GM12864 (cell line): ENCODE results near the gene CIBAR2.

ENCODE experiments used
- DNase-seq: peaks from one replicate; pipeline ENCODE4 v3.0.0-alpha.2; 2011; ENCODE audit warnings: low read depth
- H3K4me3 ChIP-seq: 2 replicates; pipeline ENCODE4 v1.5.1; 2011; ENCODE audit warnings: mild to moderate bottlenecking, low read depth, low read length, control low read depth
- TF ChIP-seq, protein P1 (sequence below): IDR thresholded peaks from 2 replicates; pipeline ENCODE4 v1.5.1; 2011; ENCODE audit warnings: low read depth, mild to moderate bottlenecking, moderate library complexity, low read length, control low read depth, inconsistent platforms; ENCODE audit errors: missing control alignments

The CIBAR2 gene

DNA sequence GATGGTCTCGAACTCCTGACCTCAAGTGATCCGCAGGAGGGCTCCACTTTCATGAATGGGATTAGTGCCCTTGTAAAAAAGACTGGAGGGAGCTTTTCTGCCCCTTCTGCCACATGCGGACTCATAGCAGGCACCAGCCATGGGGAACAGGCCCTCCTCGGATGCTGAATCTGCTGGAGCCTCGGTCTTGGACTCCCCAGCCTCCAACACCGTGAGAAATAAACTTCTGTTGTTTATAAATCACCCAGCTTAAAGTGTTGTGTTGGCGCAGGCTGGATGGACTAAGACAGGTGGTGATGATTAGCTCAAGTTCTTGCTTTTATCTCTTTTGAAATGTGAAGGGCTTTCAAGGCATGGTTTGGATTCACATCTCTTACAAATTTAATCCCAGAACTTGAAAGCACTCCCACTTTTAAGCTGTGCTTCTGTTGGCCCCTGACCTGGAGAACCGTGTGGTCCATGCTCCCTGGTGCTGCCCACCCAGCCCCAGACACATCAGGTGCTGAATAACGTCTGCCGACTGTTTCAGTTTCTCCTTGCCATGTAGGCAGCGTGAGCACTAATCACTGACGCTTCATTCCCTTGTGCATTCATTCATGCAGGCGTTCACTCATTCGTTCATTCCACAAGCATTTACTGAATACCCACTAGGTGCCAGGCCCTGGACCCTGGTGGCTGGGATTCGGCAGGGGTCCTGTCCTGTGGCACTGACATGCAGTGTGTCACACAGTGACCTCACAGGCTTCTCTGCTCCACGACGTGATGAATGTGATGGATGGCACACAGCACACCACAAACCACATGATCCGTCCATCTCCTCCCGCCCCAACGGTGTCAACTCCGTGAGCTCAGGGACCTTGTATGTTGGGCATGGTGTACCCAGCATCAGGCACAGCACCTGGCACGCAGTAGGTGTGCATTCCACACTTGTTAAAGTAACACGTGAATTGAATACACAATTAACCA lies 8.9 kb downstream of the CIBAR2 start:
- no peak overlapping the region for H3K4me3 ChIP-seq
- TF ChIP-seq, protein P1, sequence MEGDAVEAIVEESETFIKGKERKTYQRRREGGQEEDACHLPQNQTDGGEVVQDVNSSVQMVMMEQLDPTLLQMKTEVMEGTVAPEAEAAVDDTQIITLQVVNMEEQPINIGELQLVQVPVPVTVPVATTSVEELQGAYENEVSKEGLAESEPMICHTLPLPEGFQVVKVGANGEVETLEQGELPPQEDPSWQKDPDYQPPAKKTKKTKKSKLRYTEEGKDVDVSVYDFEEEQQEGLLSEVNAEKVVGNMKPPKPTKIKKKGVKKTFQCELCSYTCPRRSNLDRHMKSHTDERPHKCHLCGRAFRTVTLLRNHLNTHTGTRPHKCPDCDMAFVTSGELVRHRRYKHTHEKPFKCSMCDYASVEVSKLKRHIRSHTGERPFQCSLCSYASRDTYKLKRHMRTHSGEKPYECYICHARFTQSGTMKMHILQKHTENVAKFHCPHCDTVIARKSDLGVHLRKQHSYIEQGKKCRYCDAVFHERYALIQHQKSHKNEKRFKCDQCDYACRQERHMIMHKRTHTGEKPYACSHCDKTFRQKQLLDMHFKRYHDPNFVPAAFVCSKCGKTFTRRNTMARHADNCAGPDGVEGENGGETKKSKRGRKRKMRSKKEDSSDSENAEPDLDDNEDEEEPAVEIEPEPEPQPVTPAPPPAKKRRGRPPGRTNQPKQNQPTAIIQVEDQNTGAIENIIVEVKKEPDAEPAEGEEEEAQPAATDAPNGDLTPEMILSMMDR = no peak
- DNase-seq = no peak

DNA sequence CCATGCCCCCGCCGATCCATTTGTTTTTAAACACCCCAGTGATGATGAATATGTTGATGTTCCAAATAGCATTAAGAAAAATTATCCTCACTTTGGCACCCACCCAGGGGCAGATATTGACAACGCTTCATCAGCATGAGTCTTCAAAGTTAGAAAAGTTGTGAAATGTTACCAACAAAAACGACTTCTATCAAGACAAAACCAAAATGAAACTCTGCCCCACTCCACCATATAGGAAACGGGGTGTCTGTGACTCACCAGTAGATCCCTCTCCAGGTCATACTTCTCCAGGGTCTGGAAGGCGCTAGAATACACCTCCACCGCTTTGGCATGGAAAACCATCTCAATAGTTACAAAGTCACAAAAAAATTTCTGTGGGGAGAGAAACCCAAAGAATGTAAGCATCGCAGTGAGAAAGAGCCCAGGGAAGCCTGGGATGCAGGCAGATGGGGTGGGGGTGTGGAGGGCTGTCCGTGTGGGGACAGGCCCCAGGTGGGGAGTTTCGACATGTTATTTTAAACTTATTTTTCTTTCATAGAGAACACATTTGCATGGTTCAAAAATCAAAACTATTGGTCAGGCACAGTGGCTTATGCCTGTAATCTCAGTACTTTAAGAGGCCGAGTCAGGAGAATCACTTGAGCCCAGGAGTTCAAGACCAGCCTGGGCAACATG lies 10.2 kb downstream of the CIBAR2 start:
- TF ChIP-seq, protein P1 = no peak
- no peak for DNase-seq
- no peak overlapping the region for H3K4me3 ChIP-seq

DNA sequence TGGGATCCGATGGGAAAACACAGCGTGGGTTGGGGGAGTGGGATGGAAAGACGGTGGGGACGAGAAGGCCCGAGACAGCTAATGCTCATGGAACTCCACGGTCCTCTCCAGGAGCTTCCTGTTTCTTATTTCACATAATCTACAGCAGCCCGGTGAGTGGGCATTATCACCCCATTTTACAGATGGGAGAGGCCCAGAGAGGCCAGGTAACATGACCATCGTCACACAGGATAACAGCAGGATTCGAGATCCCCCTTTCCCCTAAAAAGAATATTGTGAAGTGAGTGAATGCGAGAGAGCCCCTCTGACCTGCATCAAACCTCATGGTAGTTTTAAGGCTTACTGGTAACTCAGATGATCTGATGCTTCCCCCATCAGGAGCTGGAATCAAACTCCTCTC lies 12.0 kb downstream of the CIBAR2 start:
- TF ChIP-seq, protein P1 = no peak
- no peak overlapping the region for H3K4me3 ChIP-seq
- DNase-seq = no peak

DNA sequence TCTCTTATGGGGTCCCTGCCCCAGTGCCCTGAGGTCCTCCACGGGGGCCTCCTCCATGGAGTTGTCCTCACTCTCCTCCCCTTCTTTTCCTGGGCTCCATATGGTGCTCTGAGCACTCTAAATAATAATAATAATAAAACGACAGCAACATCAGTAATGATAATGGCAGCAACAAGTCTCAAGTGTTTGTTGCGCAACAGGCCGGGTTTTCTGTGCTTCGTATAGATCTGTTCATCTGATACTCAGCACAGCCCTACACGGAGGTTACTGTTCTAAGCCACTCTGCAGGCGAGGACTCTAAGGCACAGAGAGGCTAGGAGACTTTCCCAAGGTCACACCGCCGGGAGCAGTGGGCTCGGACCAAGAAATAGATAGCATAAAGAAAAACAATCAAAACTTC lies 13.7 kb downstream of the CIBAR2 start:
- no peak for DNase-seq
- TF ChIP-seq, protein P1 = no peak
- no peak overlapping the region for H3K4me3 ChIP-seq

DNA sequence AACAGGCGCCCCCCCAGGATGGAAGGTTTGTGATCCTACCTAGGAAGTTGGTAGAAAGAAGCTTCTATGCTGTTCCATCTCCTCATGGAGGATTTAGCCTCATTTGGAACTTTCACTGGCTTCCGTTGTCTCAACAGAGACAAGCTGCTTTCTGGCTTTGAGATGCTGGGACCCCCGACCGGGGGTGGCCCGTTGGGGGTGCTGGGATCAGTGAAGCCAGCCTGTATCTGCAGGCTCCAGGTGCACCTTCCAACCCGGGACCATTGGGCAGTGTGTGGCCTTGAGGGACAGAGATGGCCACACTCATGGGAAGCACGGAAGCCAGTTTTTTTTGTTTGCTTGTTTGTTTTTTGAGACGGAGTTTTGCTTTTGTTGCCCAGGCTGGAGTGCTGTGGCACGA lies 15.4 kb downstream of the CIBAR2 start:
- H3K4me3 ChIP-seq = no peak overlapping the region
- no peak for DNase-seq
- TF ChIP-seq, protein P1 = no peak

DNA sequence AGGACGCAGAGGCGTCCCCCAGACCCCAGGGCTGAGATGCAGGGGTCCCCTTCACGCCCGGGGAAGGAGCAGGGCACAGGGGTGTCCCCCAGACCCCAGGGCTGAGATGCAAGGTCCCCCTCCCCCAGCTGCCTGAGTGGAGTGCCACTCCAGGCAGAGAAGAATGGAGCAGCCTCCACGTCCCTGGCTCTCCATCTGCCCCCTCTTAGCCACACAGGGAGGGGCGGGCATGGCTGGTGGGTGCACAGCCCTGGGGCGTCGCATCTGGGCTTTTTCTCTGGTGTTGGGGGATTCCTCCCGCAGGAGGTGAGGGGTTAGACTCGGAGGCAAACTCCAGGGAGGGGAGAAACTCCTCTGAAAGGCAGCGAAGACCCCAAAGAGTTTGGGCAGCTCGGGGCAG lies 17.5 kb downstream of the CIBAR2 start:
- no peak overlapping the region for H3K4me3 ChIP-seq
- no peak for DNase-seq
- TF ChIP-seq, protein P1 = no peak
